Measurements from ENCODE around the gene MRGPRG.

Gene MRGPRG

GRCh38 chr11:3205261-3206155 is 13.1 kb downstream of the MRGPRG start:
- DNase-seq, result no peak

GRCh38 chr11:3204141-3205015 is 14.2 kb downstream of the MRGPRG start:
- no peak for DNase-seq

- peak; percentile 16 for DNase-seq
Measured at GRCh38 chr11:3203221-3204043, 15.2 kb downstream of the MRGPRG start.

GRCh38 chr11:3202759-3203158 is 15.9 kb downstream of the MRGPRG start:
- DNase-seq, result no peak

- no peak for DNase-seq
Measured at GRCh38 chr11:3202305-3202704, 16.3 kb downstream of the MRGPRG start.

GRCh38 chr11:3201677-3202181 is 16.9 kb downstream of the MRGPRG start:
- no peak for DNase-seq

- DNase-seq, result no peak
Measured at GRCh38 chr11:3201112-3201581, 17.5 kb downstream of the MRGPRG start.

GRCh38 chr11:3200388-3201111 is 18.1 kb downstream of the MRGPRG start:
- no peak for DNase-seq

- no peak for DNase-seq
Measured at GRCh38 chr11:3199537-3200295, 18.9 kb downstream of the MRGPRG start.

- no peak for DNase-seq
Measured at GRCh38 chr11:3198815-3199214, 19.8 kb downstream of the MRGPRG start.

- no peak for DNase-seq
Measured at GRCh38 chr11:3197878-3198528, 20.6 kb downstream of the MRGPRG start.

GRCh38 chr11:3197044-3197695 is 21.4 kb downstream of the MRGPRG start:
- no peak for DNase-seq

- DNase-seq, result no peak
Measured at GRCh38 chr11:3196161-3197043, 22.2 kb downstream of the MRGPRG start.

- DNase-seq, result no peak
Measured at GRCh38 chr11:3195251-3196160, 23.1 kb downstream of the MRGPRG start.

- no peak for DNase-seq
Measured at GRCh38 chr11:3194016-3194816, 24.4 kb downstream of the MRGPRG start.

- DNase-seq, result no peak
Measured at GRCh38 chr11:3193373-3194015, 25.1 kb downstream of the MRGPRG start.

Measured in NCI-H1092 (cell line).